Right lobe of liver (tissue), 6 donors: ENCODE data around the gene RIPOR1. TPM values are rescaled to one million over a fixed set of nuclear protein-coding genes. Genes with fewer than 3 reads are reported as not detected.

Experiments
- ATAC-seq, 4 donors: fragments of 200-7000 bp; cut with Tn5 transposase; one replicate each; pipeline ENCODE4 v1.9.1; 2020; ENCODE audit warnings: mild to moderate bottlenecking in 4 of 4, moderate library complexity in 4 of 4
- DNase-seq, 3 donors: peaks; one replicate each; pipeline ENCODE4 v3.0.0-alpha.2; 2020
- H3K27ac ChIP-seq, 3 donors: fragments of 200-600 bp; one replicate each; pipeline ENCODE4 v1.8.0; 2022
- H3K27me3 ChIP-seq, 2 donors: fragments of 200-600 bp; one replicate each; pipeline ENCODE4 v1.8.0; 2022
- H3K36me3 ChIP-seq, 4 donors: fragments of 200-600 bp; sonication (generic) in 1 of 4; one replicate each; pipeline versions ENCODE4 v1.5.1 to v1.8.0; 2017 to 2022; ENCODE audit warnings: control low read depth in 1 of 4
- H3K4me1 ChIP-seq, 4 donors: fragments of 200-600 bp; sonication (generic) in 1 of 4; one replicate each; pipeline versions ENCODE4 v1.5.1 to v1.8.0; 2017 to 2022; ENCODE audit warnings: control low read depth in 1 of 4
- H3K4me3 ChIP-seq, 3 donors: fragments of 200-600 bp; one replicate each; pipeline ENCODE4 v1.8.0; 2022
- H3K9me3 ChIP-seq, 4 donors: fragments of 200-600 bp; sonication (generic) in 1 of 4; one replicate each; pipeline versions ENCODE4 v1.5.1 to v1.8.0; 2017 to 2022; ENCODE audit warnings: control low read depth in 1 of 4
- POLR2A ChIP-seq: fragments of 450-650 bp; IDR thresholded peaks from one replicate; pipeline ENCODE4 v1.6.1; 2017; ENCODE audit warnings: antibody characterized with exemption, mild to moderate bottlenecking
- WGBS: methylation state at CpG from one replicate; pipeline ENCODE4 v1.1.6; 2018; ENCODE audit warnings: low coverage, low lambda C conversion rate; ENCODE audit not compliant: insufficient coverage; ENCODE audit errors: missing lambda C conversion rate; 5-methylcytosine and 5-hydroxymethylcytosine counted together
- intact Hi-C, 2 donors: fragments of 100-400 bp; cut with DNase I; formaldehyde crosslinking; loops; one replicate each; pipeline versions ENCODE4 v1.11.2 to v1.14.1; 2022
- total RNA-seq, 6 experiments: library from RNA; depleted of rRNA in 2 of 6; stranded (reverse); fragments of >200 nt in 2 of 6; fragmentation: NEBNext Ultra II Directional in 3 of 6; extraction: Animal tissue kit (Norgen Biotek cat#: 25700) in 3 of 6; gene quantifications; one replicate each; pipeline versions ENCODE4 v1.1.0 to v1.2.4, GENCODE V29; 2016 to 2023
- TF ChIP-seq, protein P1 (sequence below), 4 donors: fragments of 200-600 bp in 3 of 4; fragments of 450-650 bp in 1 of 4; IDR thresholded peaks; one replicate each; pipeline versions ENCODE4 v1.5.1 to v1.8.0; 2016 to 2022; ENCODE audit warnings: antibody characterized with exemption in 4 of 4, mild to moderate bottlenecking in 2 of 4
- donor health status: DM: no; HTN: yes; CAD: no.
- donor health status: DM: no; HTN: no; CAD: no.
- donor health status: DM: no; HTN: no; CAD: no.
- donor health status: DM: no; HTN: yes; CAD: no.
- donor health status: DM: no; HTN: yes; CAD: no.

RIPOR1 gene
- total RNA-seq, 6 experiments from 2014 or later, result 19.9 to 35.0 (median 26.8) TPM

DNA sequence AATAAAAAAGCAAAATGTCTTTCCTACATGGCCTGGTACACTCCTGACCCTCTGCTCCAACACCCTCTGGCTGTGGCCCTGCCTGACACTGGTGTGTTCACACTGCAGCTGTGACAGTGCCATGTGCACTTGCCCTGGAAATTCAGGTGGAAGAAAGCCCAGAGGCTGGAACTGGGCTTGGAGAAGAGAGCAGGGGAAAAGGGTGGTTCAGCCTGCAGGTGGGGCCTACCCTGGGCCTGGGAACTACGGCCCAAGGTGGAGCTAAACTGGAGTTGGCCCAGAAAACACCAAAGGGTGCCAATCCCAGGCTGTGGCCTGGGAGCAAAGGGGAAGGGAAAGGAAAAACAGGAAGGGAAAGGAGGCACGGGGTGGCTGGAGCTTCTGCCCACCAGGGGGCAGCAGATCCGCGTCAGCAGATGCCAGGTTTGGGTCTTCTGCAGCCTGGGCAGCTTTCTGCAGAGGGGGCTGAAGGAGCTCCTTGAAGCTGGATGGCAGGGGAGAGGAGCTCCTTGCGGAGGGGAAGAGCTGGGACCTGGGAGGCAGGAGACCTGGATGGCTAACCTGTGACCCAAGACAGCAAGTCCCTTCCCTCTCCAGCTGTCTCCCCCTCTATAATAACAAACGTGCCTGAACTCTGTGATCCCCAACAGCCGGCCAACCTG lies 18.3 kb downstream of the RIPOR1 start:
- ATAC-seq (peak; percentile 87 to 93 (median 89)), DNase-seq (peak; percentile 76 to 91 (median 89))
- no peak for TF ChIP-seq POLR2A
- TF ChIP-seq, protein P1, sequence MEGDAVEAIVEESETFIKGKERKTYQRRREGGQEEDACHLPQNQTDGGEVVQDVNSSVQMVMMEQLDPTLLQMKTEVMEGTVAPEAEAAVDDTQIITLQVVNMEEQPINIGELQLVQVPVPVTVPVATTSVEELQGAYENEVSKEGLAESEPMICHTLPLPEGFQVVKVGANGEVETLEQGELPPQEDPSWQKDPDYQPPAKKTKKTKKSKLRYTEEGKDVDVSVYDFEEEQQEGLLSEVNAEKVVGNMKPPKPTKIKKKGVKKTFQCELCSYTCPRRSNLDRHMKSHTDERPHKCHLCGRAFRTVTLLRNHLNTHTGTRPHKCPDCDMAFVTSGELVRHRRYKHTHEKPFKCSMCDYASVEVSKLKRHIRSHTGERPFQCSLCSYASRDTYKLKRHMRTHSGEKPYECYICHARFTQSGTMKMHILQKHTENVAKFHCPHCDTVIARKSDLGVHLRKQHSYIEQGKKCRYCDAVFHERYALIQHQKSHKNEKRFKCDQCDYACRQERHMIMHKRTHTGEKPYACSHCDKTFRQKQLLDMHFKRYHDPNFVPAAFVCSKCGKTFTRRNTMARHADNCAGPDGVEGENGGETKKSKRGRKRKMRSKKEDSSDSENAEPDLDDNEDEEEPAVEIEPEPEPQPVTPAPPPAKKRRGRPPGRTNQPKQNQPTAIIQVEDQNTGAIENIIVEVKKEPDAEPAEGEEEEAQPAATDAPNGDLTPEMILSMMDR (IDR thresholded peaks at IDR 0.05), result peak; percentile 90 to 98 (median 97)
- Histone ChIP-seq H3K9me3 (no peaks in the 10 kb centered on the region), H3K4me3 (no peak overlapping the region), H3K36me3 (peaks cover 0 to 14% (median 1%) of the 10 kb centered on the region in 4 donors), H3K27ac (peak overlapping the region in 2 of 3 donors; percentile 19 to 59), H3K27me3 (no peaks in the 10 kb centered on the region), H3K4me1 (peaks cover 0 to 18% (median 7%) of the 10 kb centered on the region in 4 donors)
- WGBS, result 0% methylated on average over 4 of the region's 7 CpGs
- intact Hi-C loops, result no loop called here

DNA sequence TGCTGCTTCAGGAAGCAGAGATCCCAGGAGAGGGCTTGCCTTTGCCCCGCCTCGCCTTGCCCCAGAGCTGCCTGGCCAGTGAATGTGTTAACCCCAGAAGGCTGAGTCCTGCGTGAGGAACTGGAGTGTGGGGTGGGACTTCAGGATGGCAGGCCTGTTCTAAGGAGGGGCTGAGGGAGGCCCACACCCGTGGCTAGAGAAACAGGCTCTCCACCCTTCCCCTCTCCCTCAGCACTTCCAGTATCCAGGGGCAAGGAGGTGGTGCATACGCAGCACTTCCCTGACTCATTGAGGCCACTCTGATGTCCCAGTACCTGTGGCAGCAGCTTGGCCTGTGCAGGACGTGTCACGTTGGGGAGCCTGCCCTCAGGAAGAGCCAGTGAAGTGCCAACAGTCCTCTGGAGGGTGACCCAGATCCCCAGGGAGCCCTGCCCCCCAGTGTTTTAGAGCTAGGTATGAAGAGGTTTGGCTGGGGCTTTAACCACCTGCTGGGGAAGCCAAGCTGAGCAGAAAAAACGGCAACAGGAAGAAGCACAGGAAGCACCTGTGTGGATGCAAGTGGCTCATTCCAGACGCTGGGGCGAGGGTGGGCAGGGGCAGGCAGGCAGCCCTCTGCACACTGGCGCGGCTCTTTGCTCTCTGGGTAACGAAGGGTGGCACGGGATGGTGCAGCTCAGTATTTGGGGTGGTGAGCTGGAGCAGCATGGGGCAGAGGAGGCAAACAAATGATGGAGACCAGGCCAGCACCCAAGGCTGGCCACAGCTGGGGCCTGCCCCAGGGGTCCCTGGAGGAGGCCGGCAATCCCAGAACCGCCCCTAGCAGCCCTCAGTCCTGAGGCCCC lies 19.0 kb downstream of the RIPOR1 start:
- Histone ChIP-seq H3K27me3 (no peaks in the 10 kb centered on the region), H3K36me3 (peaks cover 0 to 14% (median 0%) of the 10 kb centered on the region in 4 donors), H3K9me3 (no peaks in the 10 kb centered on the region), H3K4me3 (no peak overlapping the region), H3K4me1 (peaks cover 0 to 18% (median 7%) of the 10 kb centered on the region in 4 donors), H3K27ac (peak overlapping the region in 1 of 3 donors; percentile 59)
- DNase-seq (peak in 1 of 3 donors; percentile 56), ATAC-seq (no peak)
- intact Hi-C loops, result no loop called here
- TF ChIP-seq, protein P1 (IDR thresholded peaks at IDR 0.05), result no peak
- no peak for TF ChIP-seq POLR2A
- WGBS, result 36% methylated on average over 7 of the region's 16 CpGs

DNA sequence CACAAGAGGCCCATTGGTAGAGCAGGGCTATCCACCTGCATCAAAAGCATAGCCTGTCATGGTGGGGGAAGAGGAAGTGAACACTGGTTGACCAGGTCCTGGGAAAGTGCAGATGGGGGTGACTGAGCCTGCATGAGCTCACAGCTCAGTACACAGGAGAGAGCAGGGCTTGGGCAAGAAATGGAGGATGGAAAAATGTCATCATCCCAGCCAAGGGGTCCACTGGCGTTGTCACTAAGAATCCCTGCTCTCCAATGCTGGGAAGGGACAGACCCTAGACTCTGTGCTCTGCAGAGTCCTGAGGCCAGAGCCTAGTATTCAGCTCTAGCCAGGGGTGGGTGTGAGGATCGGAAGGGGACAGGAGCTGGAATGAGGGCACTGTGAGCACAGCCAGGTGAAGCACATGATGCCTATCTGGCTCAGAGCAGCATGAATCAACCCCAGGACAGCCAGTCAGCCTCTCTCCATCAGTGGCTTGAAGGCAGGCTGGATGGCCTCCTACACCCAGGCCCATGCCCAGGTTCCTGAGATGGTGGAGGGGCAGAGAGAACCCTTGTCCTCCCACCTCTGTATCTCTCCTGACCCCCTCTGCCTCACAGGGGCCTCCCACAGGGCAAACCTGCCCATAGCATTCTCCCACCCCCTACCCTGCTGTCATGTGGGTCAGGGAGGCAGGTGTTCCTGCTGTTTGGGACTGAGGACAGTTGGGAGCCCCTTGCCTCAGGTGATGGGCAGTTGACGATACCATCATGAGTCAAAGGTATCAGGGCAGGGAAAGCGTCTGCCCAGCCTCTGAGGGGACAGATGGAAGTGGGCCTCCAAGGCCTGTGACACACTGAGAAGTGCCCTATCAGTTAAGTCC lies 19.9 kb downstream of the RIPOR1 start:
- Histone ChIP-seq H3K4me1 (peaks cover 0 to 18% (median 7%) of the 10 kb centered on the region in 4 donors), H3K27me3 (no peaks in the 10 kb centered on the region), H3K4me3 (no peak overlapping the region), H3K9me3 (no peaks in the 10 kb centered on the region), H3K27ac (no peak overlapping the region), H3K36me3 (peaks cover 0 to 14% (median 0%) of the 10 kb centered on the region in 4 donors)
- peak in 1 of 3 donors; percentile 28 for DNase-seq
- ATAC-seq, result no peak
- intact Hi-C loops, result no loop called here
- WGBS, result no CpG with 5 or more reads among the region's 4 CpGs
- TF ChIP-seq POLR2A, result no peak
- TF ChIP-seq, protein P1 (IDR thresholded peaks at IDR 0.05), result no peak

DNA sequence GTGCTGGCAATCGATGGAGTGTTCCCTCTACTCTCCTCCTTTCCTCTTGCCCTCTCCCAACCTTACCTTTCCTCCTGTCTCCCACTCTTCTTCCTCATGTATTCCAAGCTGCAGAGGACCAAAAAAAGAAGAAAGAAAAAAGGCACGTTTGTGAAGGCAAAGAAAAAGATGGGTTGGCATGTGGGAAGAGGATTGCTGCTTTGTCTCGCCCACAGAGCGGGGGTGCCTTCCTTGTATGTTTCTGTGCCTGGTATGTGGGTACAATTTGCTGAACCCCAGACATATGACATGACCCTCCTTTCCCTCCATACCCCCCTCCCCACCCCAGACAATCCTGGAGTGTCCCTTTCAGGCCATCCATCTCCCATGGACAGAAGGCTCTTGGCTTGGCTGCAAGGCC lies 20.6 kb downstream of the RIPOR1 start:
- Histone ChIP-seq H3K36me3 (peaks cover 0 to 14% (median 0%) of the 10 kb centered on the region in 4 donors), H3K27me3 (no peaks in the 10 kb centered on the region), H3K4me3 (no peak overlapping the region), H3K4me1 (peaks cover 0 to 18% (median 7%) of the 10 kb centered on the region in 4 donors), H3K9me3 (no peaks in the 10 kb centered on the region), H3K27ac (no peak overlapping the region)
- WGBS, result 73% methylated on average over 4 of the region's 4 CpGs
- no peak for ATAC-seq
- TF ChIP-seq, protein P1 (IDR thresholded peaks at IDR 0.05), result no peak
- TF ChIP-seq POLR2A, result no peak
- intact Hi-C loops, result no loop called here
- DNase-seq, result peak in 1 of 3 donors; percentile 12
